ENCODE measurements around the gene LMNA.

Gene LMNA

GRCh38 chr1:156082309-156083091, 32.0 kb upstream of the LMNA start, which contains the start of gene MEX3A:
Gene MEX3A, minus strand, starts transcription at chr1:156082465. Its CDS starts 467 bp downstream, at chr1:156081998.
- DNase-seq = peak; percentile 70 to 78

GRCh38 chr1:156083800-156084790, 30.4 kb upstream of the LMNA start:
- no peak for DNase-seq

- no peak for DNase-seq
These were observed 28.3 kb upstream of the LMNA start for GRCh38 chr1:156086256-156086662.

- DNase-seq = no peak
These were observed 24.8 kb upstream of the LMNA start for GRCh38 chr1:156089704-156090103.

GRCh38 chr1:156090138-156090839, 24.2 kb upstream of the LMNA start:
- peak; percentile 38 to 46 for DNase-seq

- DNase-seq = peak; percentile 58 to 71
These were observed 23.7 kb upstream of the LMNA start for GRCh38 chr1:156090840-156091188.

- no peak for DNase-seq
These were observed 22.9 kb upstream of the LMNA start for GRCh38 chr1:156091610-156092009.

- no peak for DNase-seq
These were observed 18.5 kb upstream of the LMNA start for GRCh38 chr1:156095906-156096508.

- DNase-seq = peak; percentile 72 to 79
These were observed 17.7 kb upstream of the LMNA start for GRCh38 chr1:156096640-156097391.

GRCh38 chr1:156097499-156098178, 16.9 kb upstream of the LMNA start:
- DNase-seq = no peak

- DNase-seq = no peak
These were observed 15.7 kb upstream of the LMNA start for GRCh38 chr1:156098784-156099183.

GRCh38 chr1:156099282-156099681, 15.2 kb upstream of the LMNA start:
- DNase-seq = no peak

GRCh38 chr1:156100205-156100995, 14.1 kb upstream of the LMNA start:
- no peak for DNase-seq

GRCh38 chr1:156101880-156102279, 12.6 kb upstream of the LMNA start:
- no peak for DNase-seq

GRCh38 chr1:156102633-156103511, 11.6 kb upstream of the LMNA start:
- DNase-seq = peak; percentile 54 to 69

- no peak for DNase-seq
These were observed 11.0 kb upstream of the LMNA start for GRCh38 chr1:156103521-156103947.

GRCh38 chr1:156104065-156104810, 10.3 kb upstream of the LMNA start:
- peak; percentile 36 to 37 for DNase-seq

Data from Kasumi-1 (cell line).